HEK293 (cell line): Measurements from ENCODE around the gene STARD8.

Experiments used
- ZNF423 ChIP-seq: fragments of 450-650 bp; formaldehyde crosslinking; IDR thresholded peaks from 2 replicates; pipeline ENCODE4 v1.5.1; 2016; ENCODE audit warnings: missing biosample characterization, missing genetic modification characterization
- TF ChIP-seq, protein P1 (sequence below): fragments of 450-650 bp; formaldehyde crosslinking; IDR thresholded peaks from 2 replicates; pipeline ENCODE4; 2016; ENCODE audit warnings: missing biosample characterization, missing genetic modification characterization
- TF ChIP-seq, protein P2 (sequence below): fragments of 450-650 bp; formaldehyde crosslinking; conservative IDR thresholded peaks from 2 replicates; pipeline ENCODE4 v1.5.1; 2016; ENCODE audit warnings: low read depth, missing biosample characterization, missing genetic modification characterization

DNA sequence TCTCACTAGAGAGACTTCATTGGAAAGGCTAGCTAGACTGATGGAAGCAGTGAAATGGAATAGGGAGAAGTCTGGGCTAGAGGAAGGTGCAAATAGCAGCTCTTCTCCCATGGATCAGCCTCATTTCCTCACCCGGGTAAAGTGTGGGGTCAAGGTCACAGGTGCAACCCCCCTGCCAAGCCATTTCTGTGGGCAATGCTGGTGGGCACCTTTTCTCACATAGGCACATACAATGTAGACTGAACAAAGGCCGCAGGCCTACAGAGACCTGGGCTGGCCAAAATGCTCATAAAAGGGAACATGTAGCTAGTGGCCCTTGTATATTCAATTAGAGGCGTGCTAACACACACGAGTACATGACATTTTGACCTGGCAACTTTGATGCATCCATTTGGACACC, 109.9 kb downstream of the STARD8 start:
- TF ChIP-seq, protein P1, sequence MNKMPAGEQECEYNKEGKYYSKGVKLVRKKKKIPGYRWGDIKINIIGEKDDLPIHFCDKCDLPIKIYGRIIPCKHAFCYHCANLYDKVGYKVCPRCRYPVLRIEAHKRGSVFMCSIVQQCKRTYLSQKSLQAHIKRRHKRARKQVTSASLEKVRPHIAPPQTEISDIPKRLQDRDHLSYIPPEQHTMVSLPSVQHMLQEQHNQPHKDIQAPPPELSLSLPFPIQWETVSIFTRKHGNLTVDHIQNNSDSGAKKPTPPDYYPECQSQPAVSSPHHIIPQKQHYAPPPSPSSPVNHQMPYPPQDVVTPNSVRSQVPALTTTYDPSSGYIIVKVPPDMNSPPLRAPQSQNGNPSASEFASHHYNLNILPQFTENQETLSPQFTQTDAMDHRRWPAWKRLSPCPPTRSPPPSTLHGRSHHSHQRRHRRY (tag by site-specific recombination) = no peak
- TF ChIP-seq, protein P2, sequence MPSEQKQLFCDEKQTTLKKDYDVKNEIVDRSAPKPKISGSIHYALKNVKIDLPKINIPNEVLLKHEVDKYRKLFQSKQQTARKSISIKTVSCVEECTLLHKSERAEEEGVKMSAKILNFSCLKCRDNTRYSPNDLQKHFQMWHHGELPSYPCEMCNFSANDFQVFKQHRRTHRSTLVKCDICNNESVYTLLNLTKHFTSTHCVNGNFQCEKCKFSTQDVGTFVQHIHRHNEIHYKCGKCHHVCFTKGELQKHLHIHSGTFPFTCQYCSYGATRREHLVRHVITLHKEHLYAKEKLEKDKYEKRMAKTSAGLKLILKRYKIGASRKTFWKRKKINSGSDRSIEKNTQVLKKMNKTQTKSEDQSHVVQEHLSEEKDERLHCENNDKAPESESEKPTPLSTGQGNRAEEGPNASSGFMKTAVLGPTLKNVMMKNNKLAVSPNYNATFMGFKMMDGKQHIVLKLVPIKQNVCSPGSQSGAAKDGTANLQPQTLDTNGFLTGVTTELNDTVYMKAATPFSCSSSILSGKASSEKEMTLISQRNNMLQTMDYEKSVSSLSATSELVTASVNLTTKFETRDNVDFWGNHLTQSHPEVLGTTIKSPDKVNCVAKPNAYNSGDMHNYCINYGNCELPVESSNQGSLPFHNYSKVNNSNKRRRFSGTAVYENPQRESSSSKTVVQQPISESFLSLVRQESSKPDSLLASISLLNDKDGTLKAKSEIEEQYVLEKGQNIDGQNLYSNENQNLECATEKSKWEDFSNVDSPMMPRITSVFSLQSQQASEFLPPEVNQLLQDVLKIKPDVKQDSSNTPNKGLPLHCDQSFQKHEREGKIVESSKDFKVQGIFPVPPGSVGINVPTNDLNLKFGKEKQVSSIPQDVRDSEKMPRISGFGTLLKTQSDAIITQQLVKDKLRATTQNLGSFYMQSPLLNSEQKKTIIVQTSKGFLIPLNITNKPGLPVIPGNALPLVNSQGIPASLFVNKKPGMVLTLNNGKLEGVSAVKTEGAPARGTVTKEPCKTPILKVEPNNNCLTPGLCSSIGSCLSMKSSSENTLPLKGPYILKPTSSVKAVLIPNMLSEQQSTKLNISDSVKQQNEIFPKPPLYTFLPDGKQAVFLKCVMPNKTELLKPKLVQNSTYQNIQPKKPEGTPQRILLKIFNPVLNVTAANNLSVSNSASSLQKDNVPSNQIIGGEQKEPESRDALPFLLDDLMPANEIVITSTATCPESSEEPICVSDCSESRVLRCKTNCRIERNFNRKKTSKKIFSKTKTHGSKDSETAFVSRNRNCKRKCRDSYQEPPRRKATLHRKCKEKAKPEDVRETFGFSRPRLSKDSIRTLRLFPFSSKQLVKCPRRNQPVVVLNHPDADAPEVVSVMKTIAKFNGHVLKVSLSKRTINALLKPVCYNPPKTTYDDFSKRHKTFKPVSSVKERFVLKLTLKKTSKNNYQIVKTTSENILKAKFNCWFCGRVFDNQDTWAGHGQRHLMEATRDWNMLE = no peak
- no peak for TF ChIP-seq ZNF423 (tag by site-specific recombination)
